ENCODE data around the gene MEGF6.

MEGF6 gene, protein sequence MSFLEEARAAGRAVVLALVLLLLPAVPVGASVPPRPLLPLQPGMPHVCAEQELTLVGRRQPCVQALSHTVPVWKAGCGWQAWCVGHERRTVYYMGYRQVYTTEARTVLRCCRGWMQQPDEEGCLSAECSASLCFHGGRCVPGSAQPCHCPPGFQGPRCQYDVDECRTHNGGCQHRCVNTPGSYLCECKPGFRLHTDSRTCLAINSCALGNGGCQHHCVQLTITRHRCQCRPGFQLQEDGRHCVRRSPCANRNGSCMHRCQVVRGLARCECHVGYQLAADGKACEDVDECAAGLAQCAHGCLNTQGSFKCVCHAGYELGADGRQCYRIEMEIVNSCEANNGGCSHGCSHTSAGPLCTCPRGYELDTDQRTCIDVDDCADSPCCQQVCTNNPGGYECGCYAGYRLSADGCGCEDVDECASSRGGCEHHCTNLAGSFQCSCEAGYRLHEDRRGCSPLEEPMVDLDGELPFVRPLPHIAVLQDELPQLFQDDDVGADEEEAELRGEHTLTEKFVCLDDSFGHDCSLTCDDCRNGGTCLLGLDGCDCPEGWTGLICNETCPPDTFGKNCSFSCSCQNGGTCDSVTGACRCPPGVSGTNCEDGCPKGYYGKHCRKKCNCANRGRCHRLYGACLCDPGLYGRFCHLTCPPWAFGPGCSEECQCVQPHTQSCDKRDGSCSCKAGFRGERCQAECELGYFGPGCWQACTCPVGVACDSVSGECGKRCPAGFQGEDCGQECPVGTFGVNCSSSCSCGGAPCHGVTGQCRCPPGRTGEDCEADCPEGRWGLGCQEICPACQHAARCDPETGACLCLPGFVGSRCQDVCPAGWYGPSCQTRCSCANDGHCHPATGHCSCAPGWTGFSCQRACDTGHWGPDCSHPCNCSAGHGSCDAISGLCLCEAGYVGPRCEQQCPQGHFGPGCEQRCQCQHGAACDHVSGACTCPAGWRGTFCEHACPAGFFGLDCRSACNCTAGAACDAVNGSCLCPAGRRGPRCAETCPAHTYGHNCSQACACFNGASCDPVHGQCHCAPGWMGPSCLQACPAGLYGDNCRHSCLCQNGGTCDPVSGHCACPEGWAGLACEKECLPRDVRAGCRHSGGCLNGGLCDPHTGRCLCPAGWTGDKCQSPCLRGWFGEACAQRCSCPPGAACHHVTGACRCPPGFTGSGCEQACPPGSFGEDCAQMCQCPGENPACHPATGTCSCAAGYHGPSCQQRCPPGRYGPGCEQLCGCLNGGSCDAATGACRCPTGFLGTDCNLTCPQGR (N-terminal part only)

GRCh38 chr1:3611170-3612019 is at the start of gene MEGF6:
Gene MEGF6 (minus strand): TSS chr1:3611508. CDS start chr1:3611268, 240 bp downstream.
- no peak within 1 kb of the TSS for H3K27ac ChIP-seq
- no peak for DNase-seq (ENCODE audit: low read depth, low spot score)

DNA sequence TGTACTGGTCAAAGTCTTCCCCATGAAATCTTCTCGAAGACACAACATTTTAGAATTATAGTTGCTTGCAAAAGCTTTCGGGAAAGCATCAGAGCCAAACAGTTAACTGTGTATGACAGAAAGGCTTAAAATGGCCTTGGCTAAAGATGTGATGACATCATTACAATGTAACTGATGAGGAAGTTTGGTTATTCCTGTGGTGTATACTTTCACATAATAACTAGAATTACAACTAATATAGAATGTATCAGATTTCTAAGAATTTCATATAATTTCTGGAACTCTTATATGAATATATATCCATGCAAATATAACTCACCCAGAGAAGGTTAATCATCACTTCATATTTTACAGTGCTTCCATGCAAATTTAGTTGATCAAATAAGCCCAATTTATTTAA is 49.4 kb upstream of the MEGF6 start:
- no peak for DNase-seq (ENCODE audit: low read depth, low spot score)
- H3K27ac ChIP-seq, result no peak overlapping the region

GRCh38 chr1:3659093-3659492 is 47.8 kb upstream of the MEGF6 start:
- H3K27ac ChIP-seq, result no peak overlapping the region
- no peak for DNase-seq (ENCODE audit: low read depth, low spot score)

GRCh38 chr1:3658231-3658615 is 46.9 kb upstream of the MEGF6 start:
- H3K27ac ChIP-seq, result no peak overlapping the region
- no peak for DNase-seq (ENCODE audit: low read depth, low spot score)

DNA sequence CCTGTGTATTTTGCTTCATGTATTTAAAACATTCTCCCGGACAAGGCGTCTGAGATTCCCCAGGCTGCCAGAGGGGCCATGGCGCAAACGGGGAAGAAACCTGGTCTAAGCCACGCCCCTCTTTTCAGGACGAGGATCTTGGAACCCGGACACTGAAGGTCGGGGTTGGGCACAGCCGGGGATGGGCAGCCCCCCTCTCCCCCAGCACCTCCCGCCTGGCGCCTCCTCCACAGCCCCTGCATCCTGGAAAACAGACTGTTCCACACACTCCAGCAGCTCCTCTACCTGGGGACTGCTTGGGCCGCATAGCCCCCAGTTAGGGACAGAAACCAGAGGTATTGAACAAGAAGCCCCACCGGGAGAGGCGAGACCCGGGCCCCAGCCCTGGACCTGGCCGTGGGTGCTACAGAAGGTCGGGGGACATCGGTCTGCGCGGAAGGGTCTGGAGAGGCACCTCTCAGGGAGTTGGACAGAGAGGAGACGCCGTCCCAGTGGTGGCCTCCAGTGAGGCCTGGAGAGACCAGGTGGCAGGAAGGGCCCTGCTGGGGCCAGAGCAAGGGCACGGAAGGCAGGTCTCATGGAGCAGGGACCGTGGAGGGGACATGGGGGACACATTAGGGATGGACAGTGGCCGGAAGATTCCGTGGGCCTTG is 46.4 kb upstream of the MEGF6 start:
- no peak overlapping the region for H3K27ac ChIP-seq

GRCh38 chr1:3657096-3657475 is 45.8 kb upstream of the MEGF6 start:
- H3K27ac ChIP-seq, result no peak overlapping the region
- DNase-seq (ENCODE audit: low read depth, low spot score), result no peak

More for the DNA sequence above, 46.4 kb upstream of the MEGF6 start:
- DNase-seq (ENCODE audit: low read depth, low spot score), result no peak

DNA sequence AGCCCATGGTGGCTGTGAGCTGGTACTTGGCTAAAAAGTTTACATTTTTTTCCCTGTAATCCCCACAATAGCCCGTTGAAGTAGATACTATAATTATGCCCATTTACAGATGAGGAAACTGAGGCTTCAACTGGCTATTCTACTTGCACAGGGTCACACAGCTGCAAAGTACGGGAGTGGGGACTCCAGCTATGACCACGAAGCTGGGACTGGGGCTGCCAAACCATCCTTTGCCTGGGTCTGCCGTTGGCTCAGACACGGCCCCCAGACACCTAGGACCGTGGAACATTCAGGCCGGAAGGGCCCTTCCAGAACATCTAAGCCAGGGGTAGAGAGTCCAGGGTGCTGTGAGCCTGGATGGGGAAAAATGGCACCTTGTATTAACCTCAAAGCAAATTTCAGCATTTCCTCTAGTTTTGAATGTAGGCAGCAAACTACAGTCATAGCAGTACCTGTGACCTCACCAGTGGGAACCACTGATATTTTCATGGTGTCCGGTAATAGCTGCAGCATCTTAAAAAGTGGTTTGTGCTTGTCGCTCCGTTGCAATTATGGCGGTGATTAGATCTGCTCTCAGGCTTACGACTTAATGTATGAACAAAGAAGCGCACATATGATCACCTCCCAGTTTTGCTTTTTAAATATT is 45.3 kb upstream of the MEGF6 start:
- DNase-seq (ENCODE audit: low read depth, low spot score), result no peak
- no peak overlapping the region for H3K27ac ChIP-seq

DNA sequence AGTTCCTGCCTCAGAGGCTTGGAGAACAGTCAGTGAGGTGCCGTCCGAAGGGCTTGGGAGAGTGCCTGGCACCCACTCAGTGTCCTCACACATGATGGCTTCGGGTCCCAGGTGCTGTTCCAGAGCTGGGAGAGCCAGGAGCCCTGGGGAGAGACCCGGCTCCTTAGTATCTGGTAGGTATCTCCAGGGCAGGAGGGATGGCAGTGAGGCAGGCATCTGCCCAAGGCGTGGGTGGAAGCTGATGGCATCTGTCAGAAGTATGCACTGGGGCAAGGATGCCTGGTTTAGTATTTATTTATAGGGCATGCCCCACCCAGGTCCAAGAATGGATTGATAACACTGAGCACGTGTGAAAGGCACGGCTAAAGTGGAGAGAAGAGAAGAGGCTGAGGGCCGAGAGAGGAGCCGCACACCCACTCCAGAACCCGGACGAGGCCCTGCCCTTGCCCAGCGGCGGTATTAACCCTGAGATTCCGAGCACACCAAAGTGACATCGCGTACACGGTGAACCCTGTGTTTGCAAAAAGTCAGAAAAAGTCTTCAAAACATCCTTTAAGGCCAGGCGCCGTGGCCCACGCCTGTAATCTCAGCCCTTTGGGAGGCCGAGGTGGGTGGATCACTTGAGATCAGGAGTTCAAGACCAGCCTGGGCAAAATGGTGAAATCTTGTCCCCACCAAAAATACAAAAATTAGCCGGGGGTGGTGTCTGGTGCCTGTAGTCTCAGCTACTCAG is 43.4 kb upstream of the MEGF6 start:
- no peak overlapping the region for H3K27ac ChIP-seq
- no peak for DNase-seq (ENCODE audit: low read depth, low spot score)

DNA sequence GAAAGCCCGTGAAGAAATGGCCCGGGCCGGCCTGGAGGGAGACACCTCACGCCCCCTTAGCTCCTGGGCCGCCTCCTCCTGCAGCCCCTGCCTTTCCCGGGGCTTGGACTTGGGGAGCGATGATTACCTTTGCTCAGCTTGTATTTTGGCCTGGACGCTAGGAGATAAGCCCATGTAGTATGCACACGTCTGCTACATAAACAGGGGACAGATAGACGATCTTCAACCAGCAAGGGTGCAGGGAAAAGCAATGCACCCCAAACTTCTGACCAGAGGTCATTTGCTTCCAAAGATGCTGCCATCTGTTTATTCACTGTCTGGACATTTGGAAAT is 41.9 kb upstream of the MEGF6 start:
- H3K27ac ChIP-seq, result no peak overlapping the region
- DNase-seq (ENCODE audit: low read depth, low spot score), result no peak

DNA sequence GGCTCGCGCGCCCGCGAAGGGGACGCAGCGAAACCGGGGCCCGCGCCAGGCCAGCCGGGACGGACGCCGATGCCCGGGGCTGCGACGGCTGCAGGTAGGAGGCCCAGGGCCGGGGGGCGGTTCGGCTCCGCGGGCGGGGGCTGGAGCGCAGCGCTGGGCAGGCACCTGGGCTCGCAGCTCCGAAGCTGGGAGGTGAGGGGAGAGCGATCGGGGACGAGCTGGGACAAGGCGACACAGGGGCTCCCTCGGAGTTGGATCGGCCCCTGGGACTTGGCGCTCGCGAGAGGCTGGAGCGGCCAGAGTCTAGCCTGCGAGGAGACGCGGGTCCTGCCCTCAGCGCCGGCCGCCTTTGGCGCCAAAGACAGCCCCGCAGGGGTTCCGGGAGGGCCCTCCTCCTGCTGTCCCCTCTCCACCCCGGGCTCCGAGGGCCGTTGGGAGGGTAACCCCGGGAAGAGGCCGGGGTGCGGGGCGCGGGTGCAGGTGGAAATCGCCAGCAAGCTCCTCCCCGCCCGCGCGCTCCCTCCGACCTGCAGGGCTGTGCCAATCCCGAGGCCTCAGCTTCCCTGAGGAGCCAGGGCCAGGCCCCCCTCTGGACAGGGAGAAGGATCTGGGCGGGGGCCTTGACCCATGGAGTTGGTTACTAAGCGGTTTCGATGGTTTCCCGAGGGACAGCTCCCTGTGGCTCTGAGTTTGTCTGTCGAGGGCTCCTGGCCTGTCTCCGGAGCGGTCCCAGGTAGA is 41.4 kb upstream of the MEGF6 start:
- DNase-seq (ENCODE audit: low read depth, low spot score), result no peak
- H3K27ac ChIP-seq, result no peak overlapping the region

GRCh38 chr1:3651930-3652547 is 40.7 kb upstream of the MEGF6 start, which contains the start of gene TP73:
Gene TP73 (plus strand): TSS chr1:3652516. CDS start chr1:3682366, 29,850 bp downstream.
- H3K27ac ChIP-seq, result no peak within 1 kb of the TSS
- DNase-seq (ENCODE audit: low read depth, low spot score), result no peak

- DNase-seq (ENCODE audit: low read depth, low spot score), result no peak
- no peak overlapping the region for H3K27ac ChIP-seq
These were observed 40.0 kb upstream of the MEGF6 start for GRCh38 chr1:3651026-3651929.

DNA sequence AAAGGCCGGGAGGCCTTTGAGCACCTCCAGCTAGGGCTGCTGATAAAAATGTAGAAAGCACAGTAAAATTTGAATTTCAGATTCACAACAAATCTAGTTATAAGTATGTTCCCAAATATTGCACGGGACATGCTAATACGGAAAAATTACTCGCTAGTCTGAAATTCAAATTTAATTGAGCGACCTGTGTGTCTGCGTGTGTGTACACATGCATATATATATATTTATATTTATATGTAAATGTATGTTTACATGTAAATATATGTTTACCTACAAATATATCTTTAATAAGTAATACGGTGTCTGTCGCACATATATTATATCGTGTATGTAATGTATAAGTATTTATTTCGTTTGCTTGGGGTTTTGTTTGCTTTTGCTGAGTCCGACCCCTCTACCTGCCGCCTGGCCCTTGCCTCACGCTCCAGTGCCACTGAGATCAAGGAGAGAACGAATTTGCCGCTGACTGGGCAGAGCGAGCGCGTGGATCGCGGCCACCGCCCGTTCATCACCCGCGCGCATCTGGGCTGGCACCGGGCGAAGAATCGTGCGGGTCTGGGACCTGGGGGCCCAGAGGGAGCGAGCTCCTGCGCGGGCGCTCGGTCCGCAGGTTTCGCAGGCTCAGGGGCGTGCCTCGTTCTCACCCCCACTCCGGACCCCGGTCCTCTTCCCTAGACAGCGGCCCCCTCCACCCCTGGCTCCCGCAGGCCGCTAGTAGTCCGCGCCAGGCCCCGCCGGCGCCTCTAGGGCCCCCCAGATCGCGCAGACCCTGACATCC is 39.1 kb upstream of the MEGF6 start:
- H3K27ac ChIP-seq, result no peak overlapping the region
- DNase-seq (ENCODE audit: low read depth, low spot score), result no peak

- no peak within 1 kb of the TSS for H3K27ac ChIP-seq
- DNase-seq (ENCODE audit: low read depth, low spot score), result peak; percentile 43
These were observed 38.3 kb upstream of the MEGF6 start, which contains the start of gene WRAP73 for GRCh38 chr1:3649342-3650247. Gene WRAP73 (minus strand): TSS chr1:3650103. CDS start chr1:3649999, 104 bp downstream.
